ENCODE data around the gene TEC.
A peak's percentile ranks its signal among the peaks of the same experiment; 100 is the strongest.
"Not testable (repeated sequence)": the region's sequence is repeated elsewhere in the genome, so short reads cannot be mapped to it uniquely, and the experiment has no call there.

Gene TEC

DNA sequence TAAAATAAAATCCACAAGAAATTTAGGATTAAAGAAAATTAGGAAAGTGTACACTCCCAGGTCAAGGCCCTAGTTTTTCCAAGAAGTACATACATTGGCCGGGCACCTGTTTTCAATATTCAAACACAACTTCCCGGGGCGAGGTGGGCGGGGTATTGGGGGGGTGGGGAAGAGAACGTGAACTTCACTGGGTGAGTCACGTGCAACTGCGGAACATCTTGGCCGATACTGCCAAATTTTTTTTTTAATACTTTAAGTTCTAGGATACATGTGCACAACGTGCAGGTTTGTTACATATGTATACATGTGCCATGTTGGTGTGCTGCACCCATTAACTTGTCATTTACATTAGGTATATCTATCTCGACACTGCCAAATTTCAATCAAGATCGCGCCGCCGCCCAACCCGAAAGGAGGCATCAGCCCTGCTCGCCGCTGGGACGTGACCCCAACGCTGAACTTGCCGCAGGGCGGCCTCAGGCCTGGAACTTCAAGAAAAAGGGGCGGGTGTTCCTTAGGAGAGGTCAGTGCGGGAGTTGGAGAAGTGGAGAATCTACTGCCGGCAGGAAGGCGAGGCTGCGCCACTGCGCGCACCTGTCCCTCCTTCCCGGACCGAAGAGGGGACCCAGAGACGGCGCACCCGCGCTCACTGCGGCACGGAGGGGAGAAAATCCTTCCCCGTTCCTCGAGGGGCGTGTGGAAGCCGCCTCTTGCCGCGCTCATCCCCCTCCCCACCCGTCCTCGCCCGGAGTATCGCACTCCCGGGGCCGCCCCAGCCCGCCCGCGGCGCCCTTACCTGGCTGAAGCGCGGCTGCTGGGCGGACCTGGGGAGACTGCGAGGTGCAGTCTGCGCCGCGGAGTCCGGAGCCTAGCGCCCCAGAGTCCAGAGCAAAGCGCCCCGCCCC is at the start of gene TEC:
Gene TEC (minus strand): TSS at position 883 of the 905 bp plus-strand sequence. CDS start 41,224 bp downstream, outside the sequence.
- DNase-seq, result no peak

DNA sequence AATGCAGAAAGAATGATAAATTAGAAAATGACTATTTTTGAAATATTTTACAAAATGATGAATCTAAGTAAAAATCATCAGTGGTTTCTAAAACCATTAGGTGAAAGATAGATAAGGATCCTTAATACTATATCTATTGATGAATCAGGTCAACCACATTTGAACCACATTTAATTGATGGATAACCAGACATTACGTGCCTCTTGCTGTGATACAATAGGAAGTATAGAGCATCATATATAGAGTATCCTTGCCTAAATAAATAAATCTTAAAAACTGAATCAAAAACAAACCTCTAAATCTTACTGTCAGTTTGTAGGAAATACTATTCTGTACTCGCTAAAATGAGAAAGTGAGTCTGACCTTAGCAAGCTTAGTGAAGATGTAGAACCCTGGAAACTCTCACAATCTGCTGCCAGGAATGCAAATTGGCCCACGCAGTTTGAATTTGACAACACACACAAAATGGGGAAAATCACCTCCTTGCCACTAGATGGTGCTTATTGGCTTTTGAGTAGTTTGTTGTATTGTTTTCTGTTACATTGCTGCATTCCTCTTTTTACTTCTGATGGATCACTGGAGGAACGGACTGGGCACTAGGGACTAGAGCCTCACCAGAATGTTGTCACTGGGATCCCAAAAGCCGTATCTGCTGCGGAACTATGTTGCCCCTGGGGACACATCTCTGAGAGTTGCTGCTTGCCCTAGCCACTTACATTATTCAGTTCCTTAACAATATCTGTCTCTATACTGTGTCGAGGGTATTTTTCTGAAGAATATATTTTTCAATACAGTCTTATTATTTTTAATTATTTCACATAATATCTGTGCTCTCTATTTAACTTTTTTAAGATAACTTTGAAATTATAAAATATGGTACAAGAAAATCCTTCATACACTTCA is 46.3 kb upstream of the TEC start:
- peak; percentile 9 for DNase-seq

DNA sequence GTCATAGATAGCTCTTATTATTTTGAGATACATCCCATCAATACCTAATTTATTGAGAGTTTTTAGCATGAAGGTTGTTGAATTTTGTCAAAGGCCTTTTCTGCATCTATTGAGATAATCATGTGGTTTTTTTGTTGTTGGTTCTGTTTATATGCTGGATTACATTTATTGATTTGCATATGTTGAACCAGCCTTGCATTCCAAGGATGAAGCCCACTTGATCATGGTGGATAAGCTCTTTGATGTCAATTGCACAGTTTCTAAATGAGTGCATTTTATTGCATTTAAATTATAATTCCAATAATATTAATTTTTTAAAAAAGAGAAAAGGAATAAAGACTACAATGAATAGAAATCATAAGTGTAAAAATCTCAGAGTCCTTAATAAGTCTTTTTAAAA is 45.1 kb upstream of the TEC start:
- DNase-seq, result not testable (repeated sequence)

GRCh38 chr4:48311896-48312295 is 42.3 kb upstream of the TEC start:
- no peak for DNase-seq

DNA sequence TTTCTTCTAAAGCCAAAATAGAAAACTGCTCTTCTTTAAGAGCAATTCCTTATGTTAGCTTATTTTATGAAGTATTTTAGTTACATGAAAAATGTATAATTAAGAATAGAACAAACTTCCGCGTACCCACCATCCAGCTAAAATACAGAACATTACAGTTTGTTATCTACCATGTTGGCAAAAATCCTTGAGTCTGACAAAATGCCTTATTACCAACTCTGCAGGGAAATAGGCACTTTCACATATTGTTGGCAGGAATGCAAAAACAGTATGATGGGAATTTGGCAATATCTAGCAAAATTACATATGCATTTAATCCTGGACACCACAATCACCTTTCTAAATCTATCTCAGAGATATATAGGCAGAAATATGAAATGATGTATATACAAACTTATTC is 39.3 kb upstream of the TEC start:
- DNase-seq, result no peak

DNA sequence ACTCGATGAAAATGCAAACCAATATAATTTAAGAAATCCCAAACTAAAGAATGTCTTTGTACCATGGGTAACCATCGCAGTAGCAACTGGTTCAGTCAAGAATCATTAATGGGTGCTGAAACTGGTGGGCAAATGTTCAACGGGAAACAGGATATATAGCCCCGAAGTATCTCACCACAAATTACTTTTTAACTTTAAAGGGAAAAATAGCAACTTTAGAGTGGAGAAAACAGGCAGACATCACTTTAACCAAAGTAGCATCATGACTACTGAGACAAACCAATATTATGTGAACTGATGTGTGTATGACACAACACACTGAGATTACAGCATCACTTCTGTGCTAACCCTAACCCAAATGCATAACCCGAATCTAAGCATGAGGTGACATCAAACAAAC is 37.9 kb upstream of the TEC start:
- DNase-seq, result no peak

DNA sequence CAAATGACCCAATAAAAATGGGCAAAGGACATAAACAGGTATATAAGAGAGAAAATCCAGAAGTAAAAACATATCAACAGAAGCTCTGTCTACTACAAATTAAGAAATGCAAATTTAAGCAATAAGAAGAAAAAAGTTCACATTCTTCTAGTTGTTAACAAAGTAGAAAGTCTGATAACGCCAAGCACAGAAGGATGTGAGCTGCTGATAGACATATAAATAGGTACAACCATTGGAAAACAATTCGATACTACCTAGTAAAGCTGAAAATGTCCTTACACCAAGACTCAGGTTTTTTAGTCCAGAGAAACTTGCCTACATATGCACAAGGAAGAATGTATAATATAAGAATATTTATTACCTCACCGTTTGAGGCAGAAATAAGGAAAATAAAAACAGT is 35.9 kb upstream of the TEC start:
- DNase-seq, result no peak

DNA sequence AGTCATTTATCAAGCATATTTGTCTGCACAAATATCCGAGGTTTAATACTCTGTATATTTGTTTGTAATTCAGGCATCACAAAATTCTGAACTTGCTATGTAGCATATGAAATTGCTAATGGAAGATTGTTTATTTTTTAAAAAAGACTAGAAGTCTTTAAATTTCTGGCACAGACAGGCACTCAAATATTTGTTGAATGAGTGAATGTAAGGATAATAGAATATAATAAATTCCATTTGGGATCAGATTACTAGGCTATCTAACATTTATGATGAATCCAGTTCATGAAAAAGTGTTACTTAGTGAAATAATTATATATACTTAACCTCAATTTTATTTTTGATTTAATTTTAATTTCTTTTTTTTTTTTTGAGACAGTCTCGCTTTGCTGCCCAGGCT is 30.4 kb upstream of the TEC start:
- no peak for DNase-seq

- no peak for DNase-seq
Measured at GRCh38 chr4:48299560-48299959, 29.9 kb upstream of the TEC start.

DNA sequence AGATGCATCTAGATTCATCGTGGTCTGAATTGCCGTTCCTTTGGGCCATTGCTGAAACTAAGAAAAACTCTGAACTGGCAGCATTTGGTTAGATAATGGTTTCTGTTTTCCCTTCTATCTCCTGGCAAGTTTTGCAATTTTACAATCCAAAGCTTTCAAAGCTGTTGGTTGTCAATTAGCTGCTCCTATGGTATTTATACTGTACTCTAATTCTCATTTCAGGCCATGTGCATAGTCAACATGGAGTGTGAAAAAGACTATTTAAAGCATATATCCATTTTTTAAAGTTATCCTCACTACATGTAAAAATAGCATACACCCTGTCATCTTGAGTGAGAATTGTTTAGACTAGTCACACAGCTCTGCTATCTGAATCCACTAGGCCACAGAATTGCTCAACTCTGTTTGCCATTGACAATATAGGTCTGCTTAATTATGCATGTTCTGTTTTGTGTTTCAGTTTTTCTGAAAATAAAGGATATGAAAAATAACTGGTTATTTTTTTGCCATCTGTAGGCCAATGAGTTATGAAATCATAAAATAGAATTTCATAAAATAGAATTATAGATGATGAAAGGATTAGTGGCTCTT is 27.7 kb upstream of the TEC start:
- DNase-seq, result no peak

DNA sequence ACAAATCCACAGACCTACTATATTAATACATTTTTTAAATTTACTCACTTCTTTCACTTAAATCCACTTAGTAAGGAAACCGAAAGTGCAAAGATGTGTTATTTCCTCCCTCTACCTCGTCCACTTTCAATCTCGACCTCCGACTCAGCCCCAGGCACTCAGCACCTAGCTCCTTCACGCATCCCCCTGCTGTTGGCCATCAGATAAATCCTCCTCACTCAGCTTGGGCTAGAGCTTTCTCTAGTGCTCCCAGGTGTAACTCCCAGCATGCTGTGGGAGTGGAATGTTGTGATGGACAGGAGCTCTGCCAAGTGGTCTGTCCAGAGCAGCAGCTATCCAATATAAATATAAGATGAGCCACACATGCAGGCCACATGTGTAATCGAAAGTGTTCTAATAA is 26.7 kb upstream of the TEC start:
- no peak for DNase-seq

DNA sequence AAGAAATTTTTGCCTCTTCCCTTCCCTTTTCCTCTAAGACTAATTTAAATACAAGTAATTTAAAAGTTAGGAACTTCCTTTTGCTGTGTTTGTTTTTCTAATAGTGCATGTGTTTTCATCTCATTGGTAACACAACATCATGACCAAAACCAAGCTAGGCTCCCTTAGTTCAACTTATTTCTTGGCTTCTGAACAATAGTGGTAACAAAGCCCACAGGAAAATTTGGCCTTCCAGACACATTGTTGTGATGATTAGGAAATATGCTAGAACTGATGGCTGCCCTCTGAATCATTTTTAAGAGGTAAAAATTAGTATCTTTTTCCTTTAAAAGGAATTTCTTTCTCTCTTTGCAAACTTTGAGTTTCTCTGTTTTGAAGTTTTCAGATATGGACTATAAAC is 25.5 kb upstream of the TEC start:
- no peak for DNase-seq

DNA sequence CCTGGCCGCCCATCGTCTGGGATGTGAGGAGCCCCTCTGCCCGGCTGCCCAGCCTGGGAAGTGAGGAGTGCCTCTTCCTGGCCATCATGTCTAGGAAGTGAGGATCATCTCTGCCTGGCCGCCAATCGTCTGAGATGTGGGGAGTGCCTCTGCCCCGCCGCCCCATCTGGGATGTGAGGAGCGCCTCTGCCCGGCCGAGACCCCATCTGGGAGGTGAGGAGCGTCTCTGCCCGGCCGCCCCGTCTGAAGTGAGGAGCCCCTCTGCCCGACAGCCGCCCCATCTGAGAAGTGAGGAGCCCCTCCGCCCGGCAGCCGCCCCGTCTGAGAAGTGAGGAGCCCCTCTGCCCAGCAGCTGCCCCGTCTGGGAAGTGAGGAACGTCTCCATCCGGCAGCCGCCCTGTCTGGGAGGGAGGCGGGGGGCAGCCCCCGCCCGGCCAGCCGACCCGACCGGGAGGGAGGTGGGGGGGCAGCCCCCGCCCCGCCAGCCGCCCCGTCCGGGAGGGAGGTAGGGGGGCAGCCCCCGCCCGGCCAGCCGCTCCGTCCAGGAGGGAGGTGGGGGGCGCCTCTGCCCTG is 22.7 kb upstream of the TEC start:
- DNase-seq, result not testable (repeated sequence)

DNA sequence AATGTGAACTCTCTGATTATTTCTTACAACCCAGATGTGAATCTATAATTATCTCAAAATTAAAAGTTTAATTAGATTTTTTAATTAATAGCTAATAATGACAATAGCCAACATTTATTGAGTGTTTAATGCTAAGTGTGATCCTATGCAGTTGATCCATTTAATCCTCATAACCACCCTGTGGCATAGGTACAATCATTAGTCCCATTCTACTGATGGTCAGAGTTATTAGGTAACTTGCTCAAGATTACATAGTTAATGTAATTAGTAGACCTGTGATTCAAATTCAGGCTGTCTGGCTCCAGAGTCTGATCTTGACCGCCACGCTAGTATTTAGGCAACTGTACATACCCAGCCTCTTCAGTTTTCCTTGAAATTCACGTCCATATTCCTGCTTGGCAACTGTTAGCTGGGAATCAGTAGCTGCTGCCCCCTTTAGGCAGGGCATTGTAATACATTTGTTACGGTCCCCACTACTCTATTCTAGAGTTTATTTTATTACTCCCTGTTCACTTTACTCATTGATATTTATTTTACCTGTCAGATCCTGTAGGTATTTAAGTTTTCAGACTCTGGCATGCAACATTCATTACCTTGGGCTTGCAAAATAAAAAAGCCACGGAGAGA is 20.6 kb upstream of the TEC start:
- DNase-seq, result no peak

GRCh38 chr4:48286060-48286459 is 16.4 kb upstream of the TEC start:
- DNase-seq, result not testable (repeated sequence)

DNA sequence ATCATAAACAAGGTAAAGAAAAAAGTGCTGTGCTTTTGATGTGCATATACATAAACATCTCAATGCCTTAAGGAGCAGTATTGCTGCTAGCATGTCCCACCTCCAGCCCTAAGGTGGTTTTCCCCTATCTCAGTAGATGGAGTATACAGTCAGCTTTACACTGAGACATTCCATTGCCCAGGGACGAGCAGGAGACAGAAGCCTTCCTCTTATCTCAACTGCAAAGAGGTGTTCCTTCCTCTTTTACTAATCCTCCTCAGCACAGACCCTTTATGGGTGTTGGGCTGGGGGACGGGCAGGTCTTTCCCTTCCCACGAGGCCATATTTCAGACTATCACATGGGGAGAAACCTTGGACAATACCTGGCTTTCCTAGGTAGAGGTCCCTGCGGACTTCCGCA is 16.0 kb upstream of the TEC start:
- DNase-seq, result not testable (repeated sequence)

- DNase-seq, result no peak
Measured at GRCh38 chr4:48275686-48276085, 6.0 kb upstream of the TEC start.

DNA sequence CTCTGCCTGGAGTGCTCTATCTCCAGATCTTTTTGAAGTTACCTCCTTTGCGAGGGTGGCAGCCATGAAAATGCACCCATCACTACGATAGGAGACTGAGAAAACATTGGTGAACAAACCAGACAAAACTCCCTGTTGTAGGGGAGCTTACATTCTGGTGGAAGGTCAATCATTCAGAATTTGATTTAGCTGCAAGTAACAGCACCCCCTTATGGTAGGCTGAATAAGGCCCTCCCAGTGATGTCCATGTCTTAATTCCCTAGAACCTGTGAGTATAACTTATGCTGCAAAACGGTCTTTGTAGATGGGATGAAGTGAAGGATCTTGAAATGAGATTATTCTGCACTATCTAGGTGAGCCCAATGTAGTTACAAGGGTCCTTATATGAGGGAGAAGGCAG is 5.6 kb upstream of the TEC start:
- DNase-seq, result peak; percentile 5

- DNase-seq, result no peak
Measured at GRCh38 chr4:48271626-48272025, 2.0 kb upstream of the TEC start.

DNA sequence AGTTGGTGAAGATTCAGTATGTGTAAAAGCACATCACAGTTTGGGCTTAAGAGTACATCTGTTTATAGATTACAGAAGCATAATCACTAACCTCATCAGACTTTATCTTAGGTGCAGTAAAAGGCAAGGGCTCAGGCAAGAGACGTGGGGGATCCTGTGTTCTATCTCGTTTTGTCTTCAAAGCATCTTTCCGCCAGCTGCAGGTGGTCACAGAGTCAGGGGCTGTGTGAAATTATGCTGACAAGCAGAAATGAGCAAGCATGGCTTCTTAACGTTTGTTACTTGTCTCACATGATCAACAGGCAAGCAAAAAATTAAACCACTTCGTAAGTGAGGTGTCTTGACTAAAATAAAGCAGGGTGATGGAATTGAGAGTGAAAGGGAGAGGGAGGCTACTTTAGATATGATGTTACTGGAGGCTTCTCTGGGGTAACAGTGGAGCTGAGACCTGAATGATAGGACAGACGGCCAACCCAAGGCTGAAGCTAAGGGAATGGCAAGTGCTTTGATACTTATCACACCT is 1.4 kb upstream of the TEC start:
- no peak for DNase-seq

DNA sequence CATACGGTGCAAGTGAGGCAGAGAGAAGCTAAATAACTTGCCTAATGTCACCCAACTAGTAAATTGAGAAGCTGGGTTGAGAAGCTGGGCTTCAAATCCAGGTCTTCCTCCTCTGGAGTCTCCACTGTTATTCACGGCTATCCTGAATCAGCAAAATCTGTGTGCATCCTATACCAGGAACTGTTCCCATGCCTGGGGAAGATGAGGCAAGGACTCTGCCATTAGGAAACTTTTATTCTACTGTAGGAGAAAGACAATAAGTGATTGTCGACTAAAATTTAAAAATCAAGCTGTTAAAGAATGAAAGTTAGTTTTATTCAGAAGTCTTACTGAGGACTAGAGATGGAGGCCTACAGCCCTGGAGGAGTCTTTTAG is 872 bp upstream of the TEC start:
- DNase-seq, result no peak

DNA sequence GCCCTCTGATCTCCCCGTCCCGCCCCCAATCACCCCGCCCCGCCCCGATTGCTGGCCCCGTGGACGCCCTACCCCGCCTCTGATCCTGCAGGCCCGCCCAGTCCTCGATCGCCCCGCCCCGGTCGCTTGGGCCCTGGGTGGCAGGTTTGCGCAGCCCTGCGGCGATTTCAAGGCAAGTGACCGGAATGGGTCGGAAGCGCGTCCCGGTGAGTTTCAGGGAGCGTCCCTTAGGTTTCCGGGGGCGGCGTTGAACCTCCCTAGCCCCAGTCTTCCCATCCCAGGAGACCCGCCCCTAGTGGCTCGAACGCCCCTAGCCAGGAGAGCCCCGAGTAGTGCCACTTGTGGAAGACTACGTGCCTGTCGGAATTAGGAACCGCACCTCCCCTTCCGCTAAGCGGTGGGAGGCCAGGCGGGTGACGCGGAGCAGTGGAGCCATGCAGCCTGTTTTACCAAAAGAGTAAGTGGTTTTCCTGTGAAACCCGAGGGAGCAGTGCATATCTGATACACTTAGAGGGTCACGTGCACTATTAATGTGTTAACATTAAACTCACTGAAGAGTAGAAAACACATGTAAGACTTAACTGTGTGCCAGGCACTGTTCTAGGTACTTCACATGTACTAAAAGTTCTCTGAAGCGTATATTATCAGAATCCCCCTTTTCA is 354 bp upstream of the TEC start:
- DNase-seq, result peak; percentile 44

All from NCI-H1092 (cell line).